Osteoblast (primary cell): Measurements from ENCODE around the gene C2CD3. TPM values are rescaled to one million over a fixed set of nuclear protein-coding genes. Genes with fewer than 3 reads are reported as not detected.
A peak's percentile ranks its signal among the peaks of the same experiment; 100 is the strongest.

Experiments
- DNase-seq: peaks from one replicate; pipeline ENCODE4 v3.0.0; 2011; ENCODE audit warnings: low spot score, mixed read lengths; ENCODE audit not compliant: insufficient read length; ENCODE audit errors: missing footprints
- H2AFZ ChIP-seq: 2 replicates; pipeline ENCODE4 v1.6.0; 2011; ENCODE audit warnings: mild to moderate bottlenecking, low read length
- H3K27ac ChIP-seq: 2 replicates; pipeline ENCODE4 v1.5.1; 2011; ENCODE audit warnings: mild to moderate bottlenecking, low read depth, low read length, moderate library complexity
- H3K27me3 ChIP-seq: 2 replicates; pipeline ENCODE4 v1.6.0; 2012; ENCODE audit warnings: mild to moderate bottlenecking, control low read depth, inconsistent platforms, low read length, moderate library complexity; ENCODE audit not compliant: insufficient read depth
- H3K36me3 ChIP-seq: 2 replicates; pipeline ENCODE4 v1.5.1; 2011; ENCODE audit warnings: mild to moderate bottlenecking, low read length, control low read depth, moderate library complexity; ENCODE audit not compliant: insufficient read depth
- H3K4me1 ChIP-seq: 2 replicates; pipeline ENCODE4 v1.5.1; 2011; ENCODE audit warnings: mild to moderate bottlenecking, low read length, control low read depth, moderate library complexity; ENCODE audit not compliant: insufficient read depth
- H3K4me2 ChIP-seq: 2 replicates; pipeline ENCODE4 v1.6.0; 2011; ENCODE audit warnings: mild to moderate bottlenecking, low read length; ENCODE audit not compliant: insufficient read depth
- H3K4me3 ChIP-seq: fragments of 200-600 bp; sonication (generic); 3 replicates; pipeline ENCODE4 v1.5.1; 2012; ENCODE audit warnings: mild to moderate bottlenecking, low read length, inconsistent platforms; ENCODE audit not compliant: insufficient read depth
- H3K79me2 ChIP-seq: 2 replicates; pipeline ENCODE4 v1.6.0; 2012; ENCODE audit warnings: mild to moderate bottlenecking, low read length, control low read depth, inconsistent platforms; ENCODE audit not compliant: insufficient read depth
- H3K9me3 ChIP-seq: 2 replicates; pipeline ENCODE4 v1.5.1; 2011; ENCODE audit warnings: low read depth, low read length, control low read depth
- H4K20me1 ChIP-seq: 2 replicates; pipeline ENCODE4 v1.6.0; 2012; ENCODE audit warnings: mild to moderate bottlenecking, low read length, control low read depth; ENCODE audit not compliant: insufficient read depth
- total RNA-seq: library from RNA; depleted of rRNA; stranded (reverse); fragments of >200 nt; gene quantifications from 2 replicates; pipeline ENCODE4 v1.2.3, GENCODE V29; 2012
- TF ChIP-seq, protein P1 (sequence below): IDR thresholded peaks from 2 replicates; pipeline ENCODE4 v1.5.1; 2011; ENCODE audit warnings: mild to moderate bottlenecking, low read depth, low read length, moderate library complexity; ENCODE audit errors: extremely low read depth

Gene C2CD3
- total RNA-seq, 1 donor: 14.1 TPM

DNA sequence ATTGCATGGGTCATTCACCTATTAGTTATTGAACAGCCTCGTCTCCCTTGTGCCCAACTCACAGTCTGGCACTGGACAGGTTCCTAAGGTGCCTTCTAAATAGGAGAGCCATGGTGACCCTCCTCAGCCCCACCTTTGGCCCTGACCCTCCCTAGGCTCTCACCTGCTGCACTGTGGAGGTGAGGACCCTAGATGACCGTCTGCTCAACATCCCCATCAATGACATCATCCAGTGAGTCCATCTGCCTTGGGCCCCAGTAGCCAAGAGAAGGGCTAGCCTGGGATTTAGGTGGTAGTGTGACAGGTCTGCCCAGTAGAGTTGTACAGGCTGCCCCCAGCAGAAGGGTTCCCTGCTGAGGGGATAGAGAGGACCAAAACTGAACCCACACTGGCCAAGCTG lies 201.7 kb downstream of the C2CD3 start:
- Histone ChIP-seq H3K27ac (no peak overlapping the region), H3K4me2 (no peak overlapping the region), H3K27me3 (peaks cover 3% of the 10 kb centered on the region), H3K4me3 (no peak overlapping the region), H3K9me3 (no peaks in the 10 kb centered on the region), H2AFZ (no peak overlapping the region), H4K20me1 (no peaks in the 10 kb centered on the region), H3K4me1 (peaks cover 7% of the 10 kb centered on the region), H3K36me3 (no peaks in the 10 kb centered on the region), H3K79me2 (no peaks in the 10 kb centered on the region)
- TF ChIP-seq, protein P1, sequence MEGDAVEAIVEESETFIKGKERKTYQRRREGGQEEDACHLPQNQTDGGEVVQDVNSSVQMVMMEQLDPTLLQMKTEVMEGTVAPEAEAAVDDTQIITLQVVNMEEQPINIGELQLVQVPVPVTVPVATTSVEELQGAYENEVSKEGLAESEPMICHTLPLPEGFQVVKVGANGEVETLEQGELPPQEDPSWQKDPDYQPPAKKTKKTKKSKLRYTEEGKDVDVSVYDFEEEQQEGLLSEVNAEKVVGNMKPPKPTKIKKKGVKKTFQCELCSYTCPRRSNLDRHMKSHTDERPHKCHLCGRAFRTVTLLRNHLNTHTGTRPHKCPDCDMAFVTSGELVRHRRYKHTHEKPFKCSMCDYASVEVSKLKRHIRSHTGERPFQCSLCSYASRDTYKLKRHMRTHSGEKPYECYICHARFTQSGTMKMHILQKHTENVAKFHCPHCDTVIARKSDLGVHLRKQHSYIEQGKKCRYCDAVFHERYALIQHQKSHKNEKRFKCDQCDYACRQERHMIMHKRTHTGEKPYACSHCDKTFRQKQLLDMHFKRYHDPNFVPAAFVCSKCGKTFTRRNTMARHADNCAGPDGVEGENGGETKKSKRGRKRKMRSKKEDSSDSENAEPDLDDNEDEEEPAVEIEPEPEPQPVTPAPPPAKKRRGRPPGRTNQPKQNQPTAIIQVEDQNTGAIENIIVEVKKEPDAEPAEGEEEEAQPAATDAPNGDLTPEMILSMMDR: no peak
- no peak for DNase-seq

DNA sequence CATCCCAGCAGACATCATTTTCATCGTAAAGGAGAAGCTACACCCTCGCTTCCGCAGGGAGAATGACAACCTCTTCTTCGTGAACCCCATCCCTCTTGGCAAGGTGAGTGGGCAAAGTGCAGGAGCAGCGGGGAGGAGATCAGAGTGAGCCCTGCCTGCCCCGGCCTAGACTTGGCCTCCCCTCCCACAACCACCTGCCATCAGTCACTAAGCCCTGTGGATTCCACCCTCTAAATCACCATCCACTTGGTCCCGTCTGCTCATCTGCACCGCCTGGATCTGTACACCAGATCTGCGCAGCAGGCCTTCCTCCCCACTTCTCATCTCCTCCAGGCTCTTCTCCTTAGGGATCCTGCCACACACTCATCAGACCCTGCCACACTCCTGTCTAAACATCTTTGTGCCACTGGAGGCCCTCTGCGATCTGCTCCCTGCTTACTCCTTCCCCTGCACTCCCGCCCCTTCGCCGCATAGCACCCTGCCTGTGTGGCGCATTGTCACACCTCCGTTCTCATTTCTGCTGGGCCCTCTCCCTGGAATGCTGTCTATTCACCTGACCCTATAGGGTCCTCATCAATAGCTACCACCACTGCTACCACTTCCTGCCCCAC lies 202.3 kb downstream of the C2CD3 start:
- Histone ChIP-seq H3K4me2 (no peak overlapping the region), H3K79me2 (no peaks in the 10 kb centered on the region), H3K9me3 (no peaks in the 10 kb centered on the region), H3K27ac (no peak overlapping the region), H3K4me3 (no peak overlapping the region), H3K4me1 (peaks cover 8% of the 10 kb centered on the region), H3K36me3 (no peaks in the 10 kb centered on the region), H3K27me3 (peaks cover 3% of the 10 kb centered on the region), H2AFZ (no peak overlapping the region), H4K20me1 (no peaks in the 10 kb centered on the region)
- DNase-seq: no peak
- TF ChIP-seq, protein P1: no peak

DNA sequence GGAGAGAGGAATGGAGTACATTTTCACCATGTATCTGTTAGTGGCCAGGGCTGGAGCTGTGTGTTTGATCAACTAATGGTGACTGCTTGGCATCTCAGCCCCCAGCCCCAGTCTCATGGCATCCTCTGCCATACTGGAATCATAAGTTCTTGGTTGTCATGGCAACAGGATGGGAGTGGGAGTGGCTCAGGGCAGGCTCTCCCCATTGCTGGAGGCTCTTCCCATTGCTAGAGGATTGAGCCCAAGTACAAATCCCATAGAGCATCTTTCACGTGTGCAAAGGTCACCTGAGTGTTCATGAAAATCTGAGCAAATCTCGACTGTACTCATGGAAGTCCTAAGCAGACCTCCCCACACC lies 205.1 kb downstream of the C2CD3 start:
- H3K36me3 ChIP-seq: no peaks in the 10 kb centered on the region
- no peaks in the 10 kb centered on the region for H3K9me3 ChIP-seq
- TF ChIP-seq, protein P1: no peak
- H3K4me2 ChIP-seq: no peak overlapping the region
- DNase-seq: no peak
- no peaks in the 10 kb centered on the region for H4K20me1 ChIP-seq
- H2AFZ ChIP-seq: no peak overlapping the region
- H3K4me3 ChIP-seq: no peak overlapping the region
- peaks cover 3% of the 10 kb centered on the region for H3K27me3 ChIP-seq
- no peaks in the 10 kb centered on the region for H3K79me2 ChIP-seq
- H3K4me1 ChIP-seq: peaks cover 14% of the 10 kb centered on the region
- no peak overlapping the region for H3K27ac ChIP-seq

DNA sequence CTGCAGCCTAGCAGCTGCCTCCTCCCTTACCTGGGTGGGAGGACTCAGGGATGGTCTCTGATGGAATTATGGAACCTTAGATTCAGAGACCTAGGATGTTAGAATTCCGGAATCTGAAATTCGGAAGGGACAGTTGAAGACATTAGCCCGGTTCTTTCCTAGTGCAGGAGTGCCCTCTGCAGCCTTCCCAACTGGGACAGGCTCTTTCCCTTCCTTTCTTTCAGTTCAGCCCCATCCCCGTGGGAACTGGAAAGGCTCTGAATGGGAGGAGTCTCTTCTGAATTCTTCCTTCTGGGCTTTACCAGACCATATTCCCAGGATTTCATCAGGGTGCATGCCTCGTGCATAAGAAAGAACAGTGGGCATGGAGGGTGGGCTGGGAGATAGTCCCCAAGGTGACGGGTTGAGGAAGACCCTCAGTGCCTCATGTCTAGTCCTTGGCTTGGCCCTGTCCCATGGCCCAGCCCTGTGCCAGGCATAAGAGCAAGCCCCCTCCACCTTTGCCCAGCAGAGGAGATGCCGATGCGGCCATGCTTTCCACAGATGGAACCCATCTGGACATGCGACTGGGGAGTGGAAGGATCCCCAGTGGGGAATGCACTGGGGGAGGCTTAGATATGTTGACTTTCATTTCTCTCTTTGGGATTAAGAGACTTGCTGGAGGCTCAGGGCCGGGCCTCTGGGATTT lies 205.6 kb downstream of the C2CD3 start:
- TF ChIP-seq, protein P1: no peak
- peak overlapping the region; percentile 69 for H3K4me2 ChIP-seq
- H3K27ac ChIP-seq: no peak overlapping the region
- H3K4me1 ChIP-seq: peaks cover 14% of the 10 kb centered on the region
- H3K4me3 ChIP-seq: no peak overlapping the region
- H2AFZ ChIP-seq: peak overlapping the region; percentile 24
- no peaks in the 10 kb centered on the region for H3K9me3 ChIP-seq
- H3K27me3 ChIP-seq: peaks cover 3% of the 10 kb centered on the region
- H3K36me3 ChIP-seq: no peaks in the 10 kb centered on the region
- H3K79me2 ChIP-seq: no peaks in the 10 kb centered on the region
- no peak for DNase-seq
- no peaks in the 10 kb centered on the region for H4K20me1 ChIP-seq
